ENCODE data around the gene NRG4.

Gene NRG4

GRCh38 chr15:75903331-75904239 is 108.6 kb downstream of the NRG4 start, which contains the start of gene FBXO22:
Gene FBXO22 (plus strand): TSS chr15:75903878. CDS start chr15:75903964, 86 bp downstream.
- H3K4me1 ChIP-seq (ENCODE audit: control insufficient read depth, insufficient read depth, low read length): peaks cover 15% of the 10 kb centered on the region
- H3K4me3 ChIP-seq (ENCODE audit: low read length in 2 of 2): peak within 1 kb of the TSS; percentile 96 to 98
- H3K9ac ChIP-seq (ENCODE audit: low read length in 2 of 2): peak within 1 kb of the TSS; percentile 89 to 96
- H3K36me3 ChIP-seq (ENCODE audit: control insufficient read depth in 2 of 2, insufficient read depth in 2 of 2, low read length in 2 of 2): peaks cover 3 to 6% of the 10 kb centered on the region in 2 donors
- H3K27me3 ChIP-seq (ENCODE audit: control insufficient read depth in 1 of 2, insufficient read depth in 2 of 2, low read length in 2 of 2): no peaks in the 10 kb centered on the region
- peak within 1 kb of the TSS; percentile 76 for H3K27ac ChIP-seq (ENCODE audit: low read length)
- H3K9me3 ChIP-seq (ENCODE audit: control insufficient read depth in 2 of 2, low read length in 2 of 2): no peaks in the 10 kb centered on the region

- H3K27ac ChIP-seq (ENCODE audit: low read length): no peak overlapping the region
- H3K9ac ChIP-seq (ENCODE audit: low read length in 2 of 2): no peak overlapping the region
- peaks cover 15% of the 10 kb centered on the region for H3K4me1 ChIP-seq (ENCODE audit: control insufficient read depth, insufficient read depth, low read length)
- peaks cover 3 to 6% of the 10 kb centered on the region in 2 donors for H3K36me3 ChIP-seq (ENCODE audit: control insufficient read depth in 2 of 2, insufficient read depth in 2 of 2, low read length in 2 of 2)
- no peaks in the 10 kb centered on the region for H3K27me3 ChIP-seq (ENCODE audit: control insufficient read depth in 1 of 2, insufficient read depth in 2 of 2, low read length in 2 of 2)
- H3K4me3 ChIP-seq (ENCODE audit: low read length in 2 of 2): no peak overlapping the region
- no peaks in the 10 kb centered on the region for H3K9me3 ChIP-seq (ENCODE audit: control insufficient read depth in 2 of 2, low read length in 2 of 2)
Observed at GRCh38 chr15:75902129-75902557, 110.1 kb downstream of the NRG4 start.

- Histone ChIP-seq H3K27ac (ENCODE audit: low read length) (no peak overlapping the region), H3K4me1 (ENCODE audit: control insufficient read depth, insufficient read depth, low read length) (peaks cover 15% of the 10 kb centered on the region), H3K9ac (ENCODE audit: low read length in 2 of 2) (no peak overlapping the region), H3K36me3 (ENCODE audit: control insufficient read depth in 2 of 2, insufficient read depth in 2 of 2, low read length in 2 of 2) (peaks cover 3% of the 10 kb centered on the region in 2 donors), H3K9me3 (ENCODE audit: control insufficient read depth in 2 of 2, low read length in 2 of 2) (no peaks in the 10 kb centered on the region), H3K4me3 (ENCODE audit: low read length in 2 of 2) (no peak overlapping the region), H3K27me3 (ENCODE audit: control insufficient read depth in 1 of 2, insufficient read depth in 2 of 2, low read length in 2 of 2) (no peaks in the 10 kb centered on the region)
Observed at GRCh38 chr15:75900577-75900976, 111.6 kb downstream of the NRG4 start.

GRCh38 chr15:75895731-75896130 is 116.5 kb downstream of the NRG4 start:
- no peaks in the 10 kb centered on the region for H3K4me1 ChIP-seq (ENCODE audit: control insufficient read depth, insufficient read depth, low read length)
- no peaks in the 10 kb centered on the region for H3K27me3 ChIP-seq (ENCODE audit: control insufficient read depth in 1 of 2, insufficient read depth in 2 of 2, low read length in 2 of 2)
- H3K9me3 ChIP-seq (ENCODE audit: control insufficient read depth in 2 of 2, low read length in 2 of 2): no peaks in the 10 kb centered on the region
- H3K36me3 ChIP-seq (ENCODE audit: control insufficient read depth in 2 of 2, insufficient read depth in 2 of 2, low read length in 2 of 2): peaks cover 3 to 7% of the 10 kb centered on the region in 2 donors
- no peak overlapping the region for H3K4me3 ChIP-seq (ENCODE audit: low read length in 2 of 2)
- no peak overlapping the region for H3K9ac ChIP-seq (ENCODE audit: low read length in 2 of 2)
- no peak overlapping the region for H3K27ac ChIP-seq (ENCODE audit: low read length)

GRCh38 chr15:75891895-75892294 is 120.3 kb downstream of the NRG4 start:
- no peak overlapping the region for H3K4me3 ChIP-seq (ENCODE audit: low read length in 2 of 2)
- no peaks in the 10 kb centered on the region for H3K4me1 ChIP-seq (ENCODE audit: control insufficient read depth, insufficient read depth, low read length)
- H3K36me3 ChIP-seq (ENCODE audit: control insufficient read depth in 2 of 2, insufficient read depth in 2 of 2, low read length in 2 of 2): peaks cover 3 to 7% of the 10 kb centered on the region in 2 donors
- no peaks in the 10 kb centered on the region for H3K27me3 ChIP-seq (ENCODE audit: control insufficient read depth in 1 of 2, insufficient read depth in 2 of 2, low read length in 2 of 2)
- no peaks in the 10 kb centered on the region for H3K9me3 ChIP-seq (ENCODE audit: control insufficient read depth in 2 of 2, low read length in 2 of 2)
- H3K27ac ChIP-seq (ENCODE audit: low read length): no peak overlapping the region
- H3K9ac ChIP-seq (ENCODE audit: low read length in 2 of 2): no peak overlapping the region
